NB4 (cell line): Measurements from ENCODE around the gene PODN.

Source experiments
- DNase-seq: peaks from one replicate; pipeline ENCODE4 v3.0.0; 2010; ENCODE audit warnings: low read depth
- H3K4me3 ChIP-seq: one replicate; pipeline ENCODE4 v1.5.1; 2011; ENCODE audit warnings: mild to moderate bottlenecking, low read depth, low read length, moderate library complexity
- MYC ChIP-seq: IDR thresholded peaks from 2 replicates; pipeline ENCODE4 v1.6.1; 2011; ENCODE audit warnings: low read depth, low read length
- POLR2A ChIP-seq: IDR thresholded peaks from 2 replicates; pipeline ENCODE4 v1.6.1; 2011; ENCODE audit warnings: mild to moderate bottlenecking; ENCODE audit not compliant: insufficient read length; ENCODE audit errors: extremely low read depth
- TF ChIP-seq, protein P1 (sequence below): IDR thresholded peaks from 2 replicates; pipeline ENCODE4 v1.6.1; 2011; ENCODE audit warnings: low read depth, low read length
- TF ChIP-seq, protein P2 (sequence below): IDR thresholded peaks from one replicate; pipeline ENCODE4 v1.5.1; 2012; ENCODE audit warnings: low read depth, low read length

PODN gene

DNA sequence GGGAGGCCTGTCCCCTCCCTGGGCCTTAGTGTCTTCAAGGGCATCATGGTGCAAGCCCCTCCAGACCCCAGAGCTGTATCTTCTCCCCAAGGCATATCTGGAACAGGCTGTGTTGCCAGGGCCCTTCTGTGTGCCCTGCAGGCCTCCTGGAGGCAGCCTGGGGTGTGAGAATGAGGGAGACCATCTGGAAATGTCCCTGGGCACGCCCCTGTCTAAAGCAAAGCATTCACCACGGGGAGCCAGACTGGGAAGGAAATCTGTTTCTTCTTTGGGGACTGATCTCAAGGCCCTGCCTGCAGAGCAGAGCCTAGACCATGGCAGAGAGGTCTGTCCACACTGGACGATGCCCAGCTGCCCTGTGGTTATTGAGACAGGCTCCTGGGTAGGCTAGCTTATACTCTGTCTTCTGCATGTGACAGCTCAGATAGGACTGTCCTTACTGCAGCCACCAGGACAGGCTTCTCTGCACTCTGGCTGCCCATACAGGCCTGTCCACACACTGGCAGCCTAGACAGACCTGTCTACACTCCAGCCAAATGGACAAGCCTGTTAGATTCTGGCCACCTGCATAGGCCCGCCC, 24.6 kb downstream of the PODN start:
- no peak for DNase-seq
- TF ChIP-seq MYC, result no peak
- TF ChIP-seq, protein P1, sequence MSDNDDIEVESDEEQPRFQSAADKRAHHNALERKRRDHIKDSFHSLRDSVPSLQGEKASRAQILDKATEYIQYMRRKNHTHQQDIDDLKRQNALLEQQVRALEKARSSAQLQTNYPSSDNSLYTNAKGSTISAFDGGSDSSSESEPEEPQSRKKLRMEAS, result no peak
- TF ChIP-seq POLR2A, result no peak
- TF ChIP-seq, protein P2, sequence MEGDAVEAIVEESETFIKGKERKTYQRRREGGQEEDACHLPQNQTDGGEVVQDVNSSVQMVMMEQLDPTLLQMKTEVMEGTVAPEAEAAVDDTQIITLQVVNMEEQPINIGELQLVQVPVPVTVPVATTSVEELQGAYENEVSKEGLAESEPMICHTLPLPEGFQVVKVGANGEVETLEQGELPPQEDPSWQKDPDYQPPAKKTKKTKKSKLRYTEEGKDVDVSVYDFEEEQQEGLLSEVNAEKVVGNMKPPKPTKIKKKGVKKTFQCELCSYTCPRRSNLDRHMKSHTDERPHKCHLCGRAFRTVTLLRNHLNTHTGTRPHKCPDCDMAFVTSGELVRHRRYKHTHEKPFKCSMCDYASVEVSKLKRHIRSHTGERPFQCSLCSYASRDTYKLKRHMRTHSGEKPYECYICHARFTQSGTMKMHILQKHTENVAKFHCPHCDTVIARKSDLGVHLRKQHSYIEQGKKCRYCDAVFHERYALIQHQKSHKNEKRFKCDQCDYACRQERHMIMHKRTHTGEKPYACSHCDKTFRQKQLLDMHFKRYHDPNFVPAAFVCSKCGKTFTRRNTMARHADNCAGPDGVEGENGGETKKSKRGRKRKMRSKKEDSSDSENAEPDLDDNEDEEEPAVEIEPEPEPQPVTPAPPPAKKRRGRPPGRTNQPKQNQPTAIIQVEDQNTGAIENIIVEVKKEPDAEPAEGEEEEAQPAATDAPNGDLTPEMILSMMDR, result no peak
- H3K4me3 ChIP-seq, result no peak overlapping the region

GRCh38 chr1:53087332-53088285, 25.6 kb downstream of the PODN start:
- no peak overlapping the region for H3K4me3 ChIP-seq
- no peak for DNase-seq
- TF ChIP-seq, protein P1, result no peak
- TF ChIP-seq, protein P2, result no peak
- TF ChIP-seq MYC (no peak), POLR2A (no peak)

GRCh38 chr1:53088616-53089300, 26.7 kb downstream of the PODN start:
- no peak overlapping the region for H3K4me3 ChIP-seq
- TF ChIP-seq, protein P1, result no peak
- TF ChIP-seq MYC, result no peak
- no peak for TF ChIP-seq POLR2A
- TF ChIP-seq, protein P2, result no peak
- DNase-seq, result no peak

GRCh38 chr1:53089478-53090226, 27.6 kb downstream of the PODN start:
- TF ChIP-seq MYC, result no peak
- TF ChIP-seq, protein P1, result no peak
- H3K4me3 ChIP-seq, result no peak overlapping the region
- no peak for DNase-seq

GRCh38 chr1:53090227-53091147, 28.5 kb downstream of the PODN start:
- peak; percentile 43 for DNase-seq
- TF ChIP-seq POLR2A, result peak; percentile 35
- TF ChIP-seq MYC, result no peak
- H3K4me3 ChIP-seq, result no peak overlapping the region
